H9 (cell line): ENCODE results near the gene HMGCS2. TPM values are rescaled to one million over a fixed set of nuclear protein-coding genes. Genes with fewer than 3 reads are reported as not detected.

Experiments used
- DNase-seq: peaks from one replicate; pipeline ENCODE4 v3.0.0-alpha.2; 2017
- H2AFZ ChIP-seq: one replicate; pipeline ENCODE4 v1.6.1; 2013; ENCODE audit warnings: mild to moderate bottlenecking, low read length, control low read depth, moderate library complexity
- H2AK5ac ChIP-seq: 2 replicates; pipeline ENCODE4 v1.6.1; 2013; ENCODE audit warnings: low read length, control low read depth, mixed read lengths; ENCODE audit not compliant: insufficient read length
- H2BK120ac ChIP-seq: one replicate; pipeline ENCODE4 v1.6.1; 2013; ENCODE audit warnings: low read depth, mild to moderate bottlenecking, low read length, control low read depth, inconsistent platforms; ENCODE audit not compliant: poor library complexity, severe bottlenecking
- H2BK12ac ChIP-seq: 2 replicates; pipeline ENCODE4 v1.6.1; 2013; ENCODE audit warnings: low read length, control low read depth, mixed read lengths, low read depth; ENCODE audit not compliant: insufficient read length
- H2BK15ac ChIP-seq: 2 replicates; pipeline ENCODE4 v1.6.1; 2013; ENCODE audit warnings: low read depth, low read length, control low read depth
- H2BK20ac ChIP-seq: one replicate; pipeline ENCODE4 v1.6.1; 2013; ENCODE audit warnings: low read depth, mild to moderate bottlenecking, low read length, control low read depth, inconsistent platforms; ENCODE audit not compliant: poor library complexity, severe bottlenecking
- H2BK5ac ChIP-seq: 2 replicates; pipeline ENCODE4 v1.6.1; 2013; ENCODE audit warnings: low read length, control low read depth, mixed read lengths; ENCODE audit not compliant: insufficient read length
- H3K14ac ChIP-seq: 2 replicates; pipeline ENCODE4 v1.6.1; 2013; ENCODE audit warnings: low read length, control low read depth; ENCODE audit not compliant: insufficient read depth
- H3K18ac ChIP-seq: 2 replicates; pipeline ENCODE4 v1.6.1; 2013; ENCODE audit warnings: low read depth, mild to moderate bottlenecking, mixed read lengths, low read length, control low read depth; ENCODE audit not compliant: insufficient read length
- H3K23ac ChIP-seq: 2 replicates; pipeline ENCODE4 v1.6.1; 2013; ENCODE audit warnings: low read length, control low read depth, mixed read lengths, low read depth; ENCODE audit not compliant: insufficient read length
- H3K23me2 ChIP-seq: 2 replicates; pipeline ENCODE4 v1.6.1; 2013; ENCODE audit warnings: low read depth, mild to moderate bottlenecking, mixed read lengths, low read length, control low read depth; ENCODE audit not compliant: insufficient read length, poor library complexity, severe bottlenecking
- H3K27ac ChIP-seq: 2 replicates; pipeline ENCODE4 v1.5.1; 2013; ENCODE audit warnings: low read length, control low read depth, mixed read lengths, low read depth; ENCODE audit not compliant: insufficient read length
- H3K27me3 ChIP-seq: 2 replicates; pipeline ENCODE4 v1.6.1; 2013; ENCODE audit warnings: low read length, control low read depth, inconsistent platforms; ENCODE audit not compliant: insufficient read depth
- H3K4ac ChIP-seq: 2 replicates; pipeline ENCODE4 v1.6.1; 2013; ENCODE audit warnings: low read depth, mild to moderate bottlenecking, control low read depth, inconsistent platforms, low read length, moderate library complexity
- H3K4me1 ChIP-seq: 2 replicates; pipeline ENCODE4 v1.6.1; 2013; ENCODE audit warnings: low read length, control low read depth, inconsistent platforms; ENCODE audit not compliant: insufficient read depth
- H3K4me2 ChIP-seq: 2 replicates; pipeline ENCODE4 v1.6.1; 2013; ENCODE audit warnings: low read length, control low read depth, mixed read lengths; ENCODE audit not compliant: insufficient read length, insufficient read depth
- H3K56ac ChIP-seq: 2 replicates; pipeline ENCODE4 v1.6.1; 2013; ENCODE audit warnings: low read depth, mild to moderate bottlenecking, mixed read lengths, low read length, control low read depth; ENCODE audit not compliant: insufficient read length
- H3K79me1 ChIP-seq: 2 replicates; pipeline ENCODE4 v1.6.1; 2013; ENCODE audit warnings: low read depth, mild to moderate bottlenecking, moderate library complexity, low read length, control low read depth, inconsistent platforms; ENCODE audit not compliant: insufficient read depth, poor library complexity, severe bottlenecking
- H3K79me2 ChIP-seq: 2 replicates; pipeline ENCODE4 v1.6.1; 2013; ENCODE audit warnings: low read length, control low read depth, inconsistent platforms; ENCODE audit not compliant: insufficient read depth
- H3K9ac ChIP-seq: 2 replicates; pipeline ENCODE4 v1.6.1; 2013; ENCODE audit warnings: low read length, control low read depth, mixed read lengths; ENCODE audit not compliant: insufficient read length; ENCODE audit errors: extremely low read depth
- H3K9me3 ChIP-seq: one replicate; pipeline ENCODE4 v1.6.1; 2013; ENCODE audit warnings: low read depth, low read length, inconsistent platforms; ENCODE audit not compliant: control insufficient read depth
- H3T11ph ChIP-seq: one replicate; pipeline ENCODE4 v1.6.1; 2013; ENCODE audit warnings: mild to moderate bottlenecking, low read length, control low read depth, inconsistent platforms
- H4K20me1 ChIP-seq: one replicate; pipeline ENCODE4 v1.6.1; 2013; ENCODE audit not compliant: control insufficient read depth, insufficient read length, insufficient read depth
- H4K5ac ChIP-seq: 2 replicates; pipeline ENCODE4 v1.6.1; 2013; ENCODE audit warnings: low read depth, mild to moderate bottlenecking, mixed read lengths, low read length, control low read depth; ENCODE audit not compliant: insufficient read length
- H4K8ac ChIP-seq: replicated peaks from 2 replicates; pipeline ENCODE4 v1.6.1; 2013; ENCODE audit warnings: low read length, control low read depth, mixed read lengths, low read depth; ENCODE audit not compliant: insufficient read length
- H4K91ac ChIP-seq: 2 replicates; pipeline ENCODE4 v1.6.1; 2013; ENCODE audit warnings: low read depth, mild to moderate bottlenecking, moderate library complexity, mixed read lengths, low read length, control low read depth; ENCODE audit not compliant: insufficient read length
- H3K27ac Mint-ChIP-seq, 3 experiments: 2 replicates in 2 of 3; 3 replicates in 1 of 3; pipeline ENCODE4 v1.8.0; 2020 to 2021; ENCODE audit warnings: mixed read lengths in 3 of 3, mild to moderate bottlenecking in 1 of 3, moderate library complexity in 1 of 3
- H3K27me3 Mint-ChIP-seq: 2 replicates; pipeline ENCODE4 v1.8.0; 2021; ENCODE audit warnings: low read depth, mild to moderate bottlenecking, moderate library complexity, mixed read lengths
- H3K36me3 Mint-ChIP-seq, 3 experiments: 2 replicates in 2 of 3; 3 replicates in 1 of 3; pipeline ENCODE4 v1.8.0; 2020 to 2021; ENCODE audit warnings: low read depth in 3 of 3, mixed read lengths in 3 of 3; ENCODE audit not compliant: insufficient read depth in 1 of 3
- H3K4me1 Mint-ChIP-seq, 2 experiments: 2 replicates each; pipeline ENCODE4 v1.8.0; 2020; ENCODE audit warnings: mixed read lengths in 2 of 2
- H3K4me3 Mint-ChIP-seq, 2 experiments: 2 replicates in 1 of 2; 3 replicates in 1 of 2; pipeline ENCODE4 v1.8.0; 2020 to 2021; ENCODE audit warnings: mild to moderate bottlenecking in 2 of 2, mixed read lengths in 2 of 2, moderate library complexity in 1 of 2
- H3K9me3 Mint-ChIP-seq, 2 experiments: 2 replicates in 1 of 2; 3 replicates in 1 of 2; pipeline ENCODE4 v1.8.0; 2020; ENCODE audit warnings: mild to moderate bottlenecking in 2 of 2, mixed read lengths in 2 of 2, moderate library complexity in 1 of 2
- CTCF ChIP-seq: fragments of 200-600 bp; sonication (generic); conservative IDR thresholded peaks from 3 replicates; pipeline ENCODE4 v1.8.0; 2021; ENCODE audit warnings: antibody characterized with exemption, mild to moderate bottlenecking
- WGBS: extraction: QIAGEN DNeasy Blood & Tissue Kit; methylation state at CpG from one replicate; pipeline ENCODE4 v1.1.7; 2013; ENCODE audit warnings: missing lambda C conversion rate, low lambda C conversion rate, mixed read lengths; ENCODE audit not compliant: insufficient read length; ENCODE audit errors: extremely low coverage; 5-methylcytosine and 5-hydroxymethylcytosine counted together
- total RNA-seq: library from RNA; stranded (reverse); gene quantifications from 2 replicates; pipeline ENCODE4 v1.2.1, GENCODE V29; 2021

Gene HMGCS2
- total RNA-seq, 1 experiment from 2014 or later = not detected

- no CpG with 5 or more reads among the region's 7 CpGs for WGBS
- H3K27ac ChIP-seq = no peak overlapping the region
- no peak overlapping the region for H3K4me2 ChIP-seq
Observed at GRCh38 chr1:119738100-119738720, 30.5 kb downstream of the HMGCS2 start.

More at GRCh38 chr1:119738100-119738720, 30.5 kb downstream of the HMGCS2 start:
- no peaks in the 10 kb centered on the region for H3K9me3 ChIP-seq
- no peak for DNase-seq
- no peaks in the 10 kb centered on the region for H3K79me2 ChIP-seq
- H2AFZ ChIP-seq = no peak overlapping the region
- H2BK12ac ChIP-seq = no peak overlapping the region
- no peak overlapping the region for H3K23ac ChIP-seq
- no peak overlapping the region for H3T11ph ChIP-seq
- no peak overlapping the region for H2BK120ac ChIP-seq
- peaks cover 3% of the 10 kb centered on the region for H3K79me1 ChIP-seq
- no peak overlapping the region for H3K18ac ChIP-seq
- H3K27me3 Mint-ChIP-seq = no peaks in the 10 kb centered on the region; the same call in none of the 2 replicates
- no peaks in the 10 kb centered on the region for H4K20me1 ChIP-seq
- TF ChIP-seq CTCF = no peak
- H3K23me2 ChIP-seq = no peaks in the 10 kb centered on the region
- no peak overlapping the region for H3K14ac ChIP-seq
- H3K4me3 Mint-ChIP-seq = no peak overlapping the region
- H4K5ac ChIP-seq = no peak overlapping the region
- H3K56ac ChIP-seq = no peak overlapping the region
- H3K4ac ChIP-seq = no peak overlapping the region
- no peaks in the 10 kb centered on the region for H3K27me3 ChIP-seq
- H2BK5ac ChIP-seq = no peak overlapping the region
- no peaks in the 10 kb centered on the region for H3K4me1 ChIP-seq
- no peak overlapping the region for H4K91ac ChIP-seq
- H4K8ac ChIP-seq = no peak overlapping the region
- no peak overlapping the region for H3K9ac ChIP-seq
- peaks cover 68 to 92% (median 87%) of the 10 kb centered on the region in 3 experiments for H3K36me3 Mint-ChIP-seq
- H2AK5ac ChIP-seq = no peak overlapping the region
- 0 out of 7 replicates have a peak overlapping the region, but pooled peaks of 2 of the 3 experiments have one; percentile 31 to 35 for H3K27ac Mint-ChIP-seq
- H2BK15ac ChIP-seq = no peak overlapping the region
- H2BK20ac ChIP-seq = no peak overlapping the region
- no peaks in the 10 kb centered on the region for H3K9me3 Mint-ChIP-seq
- no peaks in the 10 kb centered on the region for H3K4me1 Mint-ChIP-seq
